Erythroblast (primary cell): ENCODE data around the gene VWA3B.

Experiments
- DNase-seq, 2 experiments: peaks; one replicate each; lab custom pipeline; 2025; lab: John Stamatoyannopoulos, UW
- GATA1 ChIP-seq: IDR thresholded peaks from 2 replicates; pipeline ENCODE4 v1.6.1; 2011; ENCODE audit warnings: low read depth, mild to moderate bottlenecking, control low read depth, low read length, moderate library complexity
- POLR2A ChIP-seq: IDR thresholded peaks from 2 replicates; pipeline ENCODE4 v1.6.1; 2011; ENCODE audit warnings: mild to moderate bottlenecking, low read length

Gene VWA3B

DNA sequence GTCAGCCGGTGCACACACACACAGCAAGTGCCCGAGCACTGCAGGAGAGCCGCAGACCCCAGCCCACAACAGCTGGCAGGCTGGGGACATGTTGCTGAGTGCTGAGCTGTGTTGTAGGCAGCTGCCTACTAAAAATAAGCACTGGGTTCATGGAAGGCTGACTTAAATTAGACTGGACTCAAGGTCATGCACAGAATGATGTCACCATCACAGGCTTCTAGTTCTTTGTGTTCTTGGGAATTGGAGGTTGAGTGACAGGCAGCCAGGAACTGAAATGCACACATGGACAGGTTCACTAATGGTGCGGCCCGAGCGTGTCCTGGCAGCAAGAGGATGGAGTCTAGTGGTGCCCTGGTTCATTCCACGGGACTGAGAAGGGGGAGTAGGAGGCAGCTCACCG lies 71.3 kb downstream of the VWA3B start:
- no peak for TF ChIP-seq POLR2A
- no peak for TF ChIP-seq GATA1
- no peak for DNase-seq

GRCh38 chr2:98160554-98160953 lies 73.6 kb downstream of the VWA3B start:
- no peak for TF ChIP-seq GATA1
- TF ChIP-seq POLR2A: no peak
- DNase-seq: no peak

GRCh38 chr2:98161186-98161585 lies 74.2 kb downstream of the VWA3B start:
- DNase-seq: no peak
- no peak for TF ChIP-seq POLR2A
- no peak for TF ChIP-seq GATA1

- TF ChIP-seq POLR2A: no peak
- TF ChIP-seq GATA1: no peak
- no peak for DNase-seq
Observed at GRCh38 chr2:98164256-98164655, 77.3 kb downstream of the VWA3B start.

GRCh38 chr2:98165516-98166071 lies 78.6 kb downstream of the VWA3B start:
- no peak for TF ChIP-seq GATA1
- no peak for TF ChIP-seq POLR2A
- DNase-seq: no peak

DNA sequence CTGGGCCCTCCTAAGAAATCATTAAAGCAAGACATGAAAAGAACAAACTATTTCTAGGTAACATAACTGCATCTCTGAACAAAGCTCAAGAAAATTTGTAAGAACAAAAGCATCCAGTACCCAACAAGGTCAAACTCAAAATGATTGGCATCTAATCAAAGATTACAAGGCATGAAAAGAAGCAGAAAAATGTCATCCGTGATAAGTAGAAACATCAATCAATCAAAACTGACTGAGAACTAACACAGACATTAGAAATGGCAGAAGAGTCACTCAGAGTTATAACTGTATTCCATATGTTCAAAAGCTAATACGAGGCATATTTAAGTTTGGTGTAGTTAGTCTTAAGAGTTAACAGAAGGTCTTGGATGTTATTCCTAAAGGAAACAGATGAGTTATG lies 80.9 kb downstream of the VWA3B start:
- TF ChIP-seq GATA1 (no peak), POLR2A (no peak)
- no peak for DNase-seq

- DNase-seq: no peak
- no peak for TF ChIP-seq GATA1
- no peak for TF ChIP-seq POLR2A
Observed at GRCh38 chr2:98170076-98170475, 83.1 kb downstream of the VWA3B start.

DNA sequence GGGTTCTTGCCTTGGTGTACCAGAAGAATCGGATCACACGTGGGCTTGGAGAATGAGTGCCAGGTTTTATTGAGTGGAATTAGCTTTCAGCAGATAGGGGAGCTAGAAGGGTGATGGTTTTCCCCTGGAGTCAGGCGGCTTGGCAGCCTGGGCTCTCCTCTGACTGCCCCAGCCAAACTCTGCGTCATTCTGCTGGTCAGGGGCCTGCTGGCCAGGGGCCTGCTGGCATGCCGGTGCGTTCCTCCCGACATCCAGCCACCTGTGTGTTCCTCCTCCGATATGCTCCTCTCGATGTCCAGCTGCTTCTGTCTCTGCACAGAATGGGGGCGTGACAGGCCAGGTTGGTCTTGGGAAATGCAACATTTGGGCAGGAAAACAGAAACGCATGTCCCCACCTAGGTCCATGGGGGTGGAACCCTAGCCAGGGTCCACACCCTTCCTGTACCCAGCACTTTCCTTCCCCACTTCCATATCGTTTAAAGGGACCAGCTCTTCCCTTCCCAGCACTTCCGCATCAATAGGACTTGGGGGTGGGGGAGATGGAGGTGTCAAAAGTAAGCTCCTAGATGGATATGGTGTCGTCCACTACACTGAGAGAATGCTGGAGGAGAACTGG lies 85.3 kb downstream of the VWA3B start:
- no peak for DNase-seq
- TF ChIP-seq POLR2A: no peak
- TF ChIP-seq GATA1: no peak

DNA sequence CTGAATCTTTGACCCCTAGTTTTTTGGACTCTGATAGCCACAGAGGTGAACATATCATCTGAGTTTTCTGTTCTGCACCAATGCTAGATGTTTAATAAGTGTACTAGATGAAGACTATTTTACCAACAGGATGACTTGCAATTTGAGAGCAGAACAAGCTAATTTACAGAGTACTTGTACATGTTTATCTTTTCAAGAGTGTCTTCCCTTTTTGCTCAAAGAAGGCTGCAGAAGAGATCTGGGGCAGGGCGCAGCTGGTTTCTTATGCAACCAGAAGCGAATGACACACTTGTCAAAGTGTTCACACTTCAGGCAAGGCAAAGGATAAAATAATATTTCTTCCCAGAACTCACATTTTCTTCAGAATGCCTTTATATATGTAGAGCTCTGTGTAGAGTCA lies 86.0 kb downstream of the VWA3B start:
- no peak for DNase-seq
- TF ChIP-seq POLR2A (no peak), GATA1 (no peak)

GRCh38 chr2:98175811-98176210 lies 88.8 kb downstream of the VWA3B start:
- TF ChIP-seq GATA1: no peak
- DNase-seq: peak in 1 of 2 experiments; percentile 7

GRCh38 chr2:98177286-98177685 lies 90.3 kb downstream of the VWA3B start:
- TF ChIP-seq POLR2A: no peak
- no peak for TF ChIP-seq GATA1
- DNase-seq: no peak

GRCh38 chr2:98177986-98178385 lies 91.0 kb downstream of the VWA3B start:
- no peak for DNase-seq
- TF ChIP-seq GATA1: no peak

GRCh38 chr2:98180456-98180855 lies 93.5 kb downstream of the VWA3B start:
- TF ChIP-seq GATA1 (no peak), POLR2A (no peak)
- DNase-seq: no peak

- no peak for DNase-seq
- TF ChIP-seq GATA1: no peak
- TF ChIP-seq POLR2A: no peak
Observed at GRCh38 chr2:98181346-98181745, 94.4 kb downstream of the VWA3B start.

GRCh38 chr2:98185801-98186200 lies 98.8 kb downstream of the VWA3B start:
- no peak for DNase-seq

More at GRCh38 chr2:98185801-98186200, 98.8 kb downstream of the VWA3B start:
- no peak for TF ChIP-seq POLR2A
- no peak for TF ChIP-seq GATA1
